VCaP (cell line): Measurements from ENCODE around the gene UAP1.
"Not testable (repeated sequence)": the region's sequence is repeated elsewhere in the genome, so short reads cannot be mapped to it uniquely, and the experiment has no call there.

Experiments
- H3K27ac ChIP-seq: fragments of 450-650 bp; 2 replicates; pipeline ENCODE4 v1.5.1; 2017
- TF ChIP-seq, protein P1 (sequence below): fragments of 450-650 bp; conservative IDR thresholded peaks from 2 replicates; pipeline ENCODE4 v1.5.1; 2017; ENCODE audit warnings: mild to moderate bottlenecking, moderate library complexity

The UAP1 gene

DNA sequence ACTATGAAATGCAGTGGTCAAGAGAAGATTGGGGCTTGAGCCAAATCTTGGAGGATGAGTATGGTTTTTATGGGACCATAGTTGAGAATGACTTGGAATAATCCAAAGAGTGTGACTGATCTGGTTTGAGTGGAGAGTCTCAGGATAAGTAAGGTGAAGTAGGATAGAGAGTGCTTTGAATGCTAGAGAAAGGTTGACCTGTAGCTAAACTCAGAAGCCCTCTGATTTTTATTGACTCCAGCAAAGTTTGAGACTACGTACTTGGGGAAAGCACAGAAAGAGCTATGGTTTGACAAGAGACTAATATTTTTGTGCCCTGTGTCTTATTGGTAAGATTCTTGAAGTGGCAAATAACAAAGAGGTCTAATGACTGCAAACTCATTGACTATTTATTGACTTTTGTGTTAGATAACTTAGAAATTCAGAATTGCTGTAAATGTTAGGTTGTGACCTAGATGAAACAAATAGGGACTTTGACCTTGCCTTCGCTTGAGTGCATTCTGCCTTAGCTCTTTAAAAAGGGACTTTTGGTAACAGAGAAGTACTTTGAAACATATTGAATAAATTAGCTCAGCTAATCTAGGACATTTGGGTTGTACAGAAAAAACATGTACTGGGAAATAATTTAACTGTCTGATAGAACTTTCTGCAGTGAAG lies 35.1 kb downstream of the UAP1 start:
- TF ChIP-seq, protein P1, sequence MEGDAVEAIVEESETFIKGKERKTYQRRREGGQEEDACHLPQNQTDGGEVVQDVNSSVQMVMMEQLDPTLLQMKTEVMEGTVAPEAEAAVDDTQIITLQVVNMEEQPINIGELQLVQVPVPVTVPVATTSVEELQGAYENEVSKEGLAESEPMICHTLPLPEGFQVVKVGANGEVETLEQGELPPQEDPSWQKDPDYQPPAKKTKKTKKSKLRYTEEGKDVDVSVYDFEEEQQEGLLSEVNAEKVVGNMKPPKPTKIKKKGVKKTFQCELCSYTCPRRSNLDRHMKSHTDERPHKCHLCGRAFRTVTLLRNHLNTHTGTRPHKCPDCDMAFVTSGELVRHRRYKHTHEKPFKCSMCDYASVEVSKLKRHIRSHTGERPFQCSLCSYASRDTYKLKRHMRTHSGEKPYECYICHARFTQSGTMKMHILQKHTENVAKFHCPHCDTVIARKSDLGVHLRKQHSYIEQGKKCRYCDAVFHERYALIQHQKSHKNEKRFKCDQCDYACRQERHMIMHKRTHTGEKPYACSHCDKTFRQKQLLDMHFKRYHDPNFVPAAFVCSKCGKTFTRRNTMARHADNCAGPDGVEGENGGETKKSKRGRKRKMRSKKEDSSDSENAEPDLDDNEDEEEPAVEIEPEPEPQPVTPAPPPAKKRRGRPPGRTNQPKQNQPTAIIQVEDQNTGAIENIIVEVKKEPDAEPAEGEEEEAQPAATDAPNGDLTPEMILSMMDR: no peak
- no peak overlapping the region for H3K27ac ChIP-seq

DNA sequence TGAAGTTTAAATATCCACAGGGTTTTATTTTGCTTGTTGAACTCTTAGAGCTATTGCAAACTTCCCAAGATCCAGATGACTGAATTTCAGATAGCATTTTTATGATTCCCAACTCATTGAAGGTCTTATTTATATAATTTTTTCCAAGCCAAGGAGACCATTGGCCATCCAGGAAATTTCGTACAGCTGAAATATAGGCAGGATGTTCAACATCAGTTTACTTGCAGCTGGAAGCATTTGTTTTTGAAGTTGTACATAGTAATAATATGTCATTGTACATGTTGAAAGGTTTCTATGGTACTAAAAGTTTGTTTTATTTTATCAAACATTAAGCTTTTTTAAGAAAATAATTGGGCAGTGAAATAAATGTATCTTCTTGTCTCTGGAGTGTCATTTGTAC lies 37.9 kb downstream of the UAP1 start:
- TF ChIP-seq, protein P1: no peak
- no peak overlapping the region for H3K27ac ChIP-seq

DNA sequence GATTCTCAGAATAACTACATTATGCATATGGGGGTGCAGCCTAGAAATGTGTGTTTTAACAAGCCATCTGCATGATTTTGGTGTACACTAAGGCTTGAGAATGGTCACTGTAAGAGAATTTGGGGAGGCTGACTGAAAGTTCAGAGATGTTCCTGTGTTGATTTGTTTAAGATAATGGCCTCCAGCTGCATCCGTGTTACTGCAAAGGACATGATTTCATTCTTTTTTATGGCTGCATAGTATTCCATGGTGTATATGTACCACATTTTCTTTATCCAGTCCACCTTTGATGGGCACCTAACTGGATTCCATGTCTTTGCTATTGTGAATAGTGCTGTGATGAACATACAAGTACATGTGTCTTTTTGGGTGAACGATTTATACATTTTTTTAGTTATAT lies 41.6 kb downstream of the UAP1 start:
- H3K27ac ChIP-seq: not testable (repeated sequence)

DNA sequence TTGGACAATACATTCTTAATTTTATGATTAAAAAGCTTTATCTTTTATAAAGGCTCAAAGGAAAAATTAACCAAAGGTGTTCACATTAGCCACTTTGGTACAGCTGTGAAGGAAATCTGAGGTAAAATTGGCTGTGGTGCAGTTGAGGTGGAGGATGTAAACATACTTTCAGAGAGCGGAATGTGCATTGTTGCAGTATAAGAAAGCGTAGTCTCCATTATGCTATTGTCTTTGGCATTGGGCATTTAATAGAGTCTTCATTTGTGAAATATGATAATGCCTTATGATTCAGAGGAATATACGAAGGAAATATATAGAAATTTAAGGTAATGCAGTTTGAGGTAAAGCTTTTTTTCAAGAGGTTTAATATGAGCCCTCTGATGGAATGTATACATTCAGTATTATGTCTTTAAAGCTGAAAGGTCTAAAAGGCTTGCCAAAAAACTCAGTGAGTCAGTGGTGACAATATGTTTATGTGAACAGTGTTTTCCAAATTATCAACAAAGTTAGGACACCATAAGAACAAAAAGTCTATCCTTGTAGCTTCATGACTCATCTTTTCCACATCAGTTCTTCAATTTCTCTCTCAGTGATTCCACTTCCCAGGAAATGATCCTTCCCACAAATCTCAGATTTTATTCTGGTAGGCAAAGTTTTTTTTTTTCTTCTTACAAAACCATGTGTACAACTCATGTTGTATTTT lies 43.9 kb downstream of the UAP1 start:
- no peak overlapping the region for H3K27ac ChIP-seq
- TF ChIP-seq, protein P1: no peak

DNA sequence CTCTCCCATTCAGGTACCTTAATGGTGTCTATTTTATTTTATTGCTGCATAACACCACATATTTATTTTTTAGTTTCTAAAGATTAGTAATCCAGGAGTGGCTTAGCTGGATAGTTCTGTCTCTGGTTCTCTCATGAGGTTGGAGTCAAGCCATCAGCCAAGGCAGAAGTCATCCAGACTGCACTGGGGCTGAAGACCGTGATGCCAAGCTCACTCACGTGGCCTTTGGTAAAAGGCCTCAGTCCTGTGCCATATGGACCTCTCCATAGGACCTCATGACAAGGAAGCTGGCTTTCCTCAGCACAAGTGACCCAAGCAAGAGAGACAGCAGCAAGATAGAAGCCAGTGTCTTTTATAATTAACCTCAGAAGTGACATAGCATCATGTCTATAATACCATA lies 47.8 kb downstream of the UAP1 start:
- TF ChIP-seq, protein P1: no peak
- no peak overlapping the region; the same call in 1 of the 2 replicates for H3K27ac ChIP-seq

DNA sequence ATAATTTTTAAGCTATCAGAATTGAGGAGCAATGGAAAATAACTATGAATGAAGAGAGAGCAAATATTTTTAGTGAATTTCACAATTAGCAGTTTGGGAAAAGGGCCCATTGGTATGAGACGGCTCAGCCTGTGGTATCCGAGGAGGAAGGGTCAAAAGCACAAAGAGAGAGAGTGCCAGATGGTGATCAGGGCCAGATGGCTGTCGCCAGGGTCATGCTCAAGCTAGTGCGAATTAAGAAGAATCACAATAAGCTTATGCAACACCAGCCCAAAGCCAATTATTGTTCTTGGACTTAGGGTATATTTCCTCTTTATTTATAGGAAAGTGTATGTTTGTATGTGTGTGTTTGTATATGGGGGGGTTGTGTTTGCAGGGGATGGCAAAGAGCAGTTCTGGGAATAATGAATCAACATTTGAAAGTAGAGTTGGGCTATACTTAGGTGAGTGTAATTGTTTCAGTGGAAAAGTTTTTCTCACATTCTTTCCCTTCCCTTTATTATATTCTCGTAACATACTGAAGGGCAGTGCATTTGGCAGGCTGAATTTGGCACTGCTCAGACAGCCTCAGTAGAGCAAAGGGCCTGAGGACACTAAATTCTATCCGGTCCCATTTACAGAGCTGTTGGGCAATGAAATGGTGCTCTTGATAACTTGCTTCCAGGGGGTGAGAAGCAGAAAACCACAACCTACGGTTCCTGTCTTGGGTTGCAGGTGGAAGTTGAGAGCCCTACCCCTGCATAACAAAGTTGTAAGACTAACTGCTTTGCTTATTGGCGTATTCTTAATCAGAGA lies 51.3 kb downstream of the UAP1 start:
- TF ChIP-seq, protein P1: no peak
- H3K27ac ChIP-seq: peak overlapping the region; percentile 34

DNA sequence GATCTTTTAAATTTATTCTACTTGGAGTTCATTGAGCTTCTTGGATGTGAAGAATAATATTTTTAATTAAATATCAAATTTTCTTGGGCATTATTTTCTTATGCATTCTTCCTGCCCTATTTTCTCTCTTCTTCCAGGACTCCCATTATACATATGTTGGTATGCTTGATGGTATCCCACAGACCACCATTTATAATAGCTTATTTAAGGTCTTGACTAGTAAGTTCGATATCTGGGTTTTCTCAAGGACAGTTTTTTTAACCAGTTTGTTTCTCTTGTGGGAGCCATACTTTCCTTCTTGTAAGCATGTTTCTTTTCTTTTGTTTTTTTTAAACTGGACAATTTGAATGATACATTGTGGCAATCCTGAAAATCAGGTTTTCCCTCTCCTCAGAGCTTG lies 55.3 kb downstream of the UAP1 start:
- H3K27ac ChIP-seq: no peak overlapping the region
- TF ChIP-seq, protein P1: no peak
